Mesothelial cell of epicardium (in vitro differentiated cells): ENCODE measurements around the gene DEFB112. TPM values are rescaled to one million over a fixed set of nuclear protein-coding genes. Genes with fewer than 3 reads are reported as not detected.

ENCODE experiments used
- DNase-seq, 2 experiments: peaks; one replicate each; pipeline ENCODE4 v3.0.0; 2021; ENCODE audit warnings: low spot score in 2 of 2; ENCODE audit not compliant: unreplicated experiment in 2 of 2
- H3K27ac Mint-ChIP-seq: 2 replicates; pipeline ENCODE4 v1.8.0; 2021; ENCODE audit warnings: mixed read lengths
- H3K27me3 Mint-ChIP-seq: 2 replicates; pipeline ENCODE4 v1.8.0; 2021; ENCODE audit warnings: low read depth, mixed read lengths
- H3K36me3 Mint-ChIP-seq: 2 replicates; pipeline ENCODE4 v1.8.0; 2021; ENCODE audit warnings: mixed read lengths
- H3K4me1 Mint-ChIP-seq: 2 replicates; pipeline ENCODE4 v1.8.0; 2021; ENCODE audit warnings: mixed read lengths
- H3K4me3 Mint-ChIP-seq: 2 replicates; pipeline ENCODE4 v1.8.0; 2021; ENCODE audit warnings: mild to moderate bottlenecking, moderate library complexity, mixed read lengths
- H3K9me3 Mint-ChIP-seq: 2 replicates; pipeline ENCODE4 v1.8.0; 2021; ENCODE audit warnings: mixed read lengths
- total RNA-seq: library from RNA; stranded (reverse); gene quantifications from 3 replicates; pipeline ENCODE4 v1.2.1, GENCODE V29; 2021
- TF ChIP-seq, protein P1 (sequence below): fragments of 200-600 bp; sonication (generic); IDR thresholded peaks from one replicate; pipeline ENCODE4 v1.5.0; 2021; ENCODE audit warnings: antibody characterized with exemption; ENCODE audit not compliant: unreplicated experiment

The DEFB112 gene
- total RNA-seq, 1 donor from 2014 or later: not detected

- TF ChIP-seq, protein P1, sequence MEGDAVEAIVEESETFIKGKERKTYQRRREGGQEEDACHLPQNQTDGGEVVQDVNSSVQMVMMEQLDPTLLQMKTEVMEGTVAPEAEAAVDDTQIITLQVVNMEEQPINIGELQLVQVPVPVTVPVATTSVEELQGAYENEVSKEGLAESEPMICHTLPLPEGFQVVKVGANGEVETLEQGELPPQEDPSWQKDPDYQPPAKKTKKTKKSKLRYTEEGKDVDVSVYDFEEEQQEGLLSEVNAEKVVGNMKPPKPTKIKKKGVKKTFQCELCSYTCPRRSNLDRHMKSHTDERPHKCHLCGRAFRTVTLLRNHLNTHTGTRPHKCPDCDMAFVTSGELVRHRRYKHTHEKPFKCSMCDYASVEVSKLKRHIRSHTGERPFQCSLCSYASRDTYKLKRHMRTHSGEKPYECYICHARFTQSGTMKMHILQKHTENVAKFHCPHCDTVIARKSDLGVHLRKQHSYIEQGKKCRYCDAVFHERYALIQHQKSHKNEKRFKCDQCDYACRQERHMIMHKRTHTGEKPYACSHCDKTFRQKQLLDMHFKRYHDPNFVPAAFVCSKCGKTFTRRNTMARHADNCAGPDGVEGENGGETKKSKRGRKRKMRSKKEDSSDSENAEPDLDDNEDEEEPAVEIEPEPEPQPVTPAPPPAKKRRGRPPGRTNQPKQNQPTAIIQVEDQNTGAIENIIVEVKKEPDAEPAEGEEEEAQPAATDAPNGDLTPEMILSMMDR: no peak
- DNase-seq: no peak
- H3K27me3 Mint-ChIP-seq: peaks cover 24% of the 10 kb centered on the region
- no peaks in the 10 kb centered on the region for H3K9me3 Mint-ChIP-seq
- H3K4me1 Mint-ChIP-seq: no peaks in the 10 kb centered on the region
- H3K27ac Mint-ChIP-seq: no peak overlapping the region
- H3K36me3 Mint-ChIP-seq: no peaks in the 10 kb centered on the region
- H3K4me3 Mint-ChIP-seq: no peak overlapping the region
Observed at GRCh38 chr6:50076431-50076830, 26.7 kb upstream of the DEFB112 start.

DNA sequence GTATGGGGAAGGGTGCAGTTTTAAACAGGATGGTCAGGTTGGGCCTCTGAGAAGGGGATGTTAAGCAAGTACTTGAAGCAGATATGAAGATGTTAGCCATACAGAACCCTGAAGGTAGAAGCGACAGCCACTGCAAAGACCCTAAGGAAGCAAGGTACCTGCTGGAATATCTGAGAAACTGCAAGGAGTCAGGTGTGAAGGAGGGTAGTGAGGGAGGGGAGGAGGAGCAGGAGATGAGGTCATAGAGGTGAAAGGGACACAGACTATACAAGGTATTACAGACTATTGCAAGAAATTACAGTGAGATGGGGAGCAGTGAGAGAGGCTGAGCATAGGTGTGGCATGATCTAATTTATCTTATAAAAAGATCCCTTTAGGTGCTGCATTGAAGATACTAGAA, 22.2 kb upstream of the DEFB112 start:
- Mint-ChIP-seq H3K27me3 (peaks cover 24% of the 10 kb centered on the region), H3K4me1 (no peaks in the 10 kb centered on the region), H3K27ac (no peak overlapping the region), H3K4me3 (no peak overlapping the region), H3K36me3 (no peaks in the 10 kb centered on the region), H3K9me3 (no peaks in the 10 kb centered on the region)
- no peak for DNase-seq
- TF ChIP-seq, protein P1: no peak

DNA sequence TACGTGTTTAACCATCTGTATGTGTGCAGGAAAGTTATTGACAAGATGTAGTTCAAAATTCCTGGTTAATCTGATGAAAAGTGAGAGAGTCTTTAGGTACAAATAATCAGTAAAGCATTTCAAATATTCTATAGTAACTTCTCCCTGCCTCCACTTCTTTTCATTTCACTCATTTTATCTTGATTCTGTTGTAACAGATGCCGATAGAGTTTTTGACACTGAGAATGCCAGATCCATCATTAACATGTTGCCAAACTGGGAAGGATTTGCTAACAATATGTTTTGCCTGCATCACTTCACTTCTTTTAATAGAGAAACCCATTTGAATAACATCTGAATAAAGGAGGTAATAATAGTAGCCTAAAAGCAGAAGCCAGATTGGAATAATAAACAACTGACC, 20.4 kb upstream of the DEFB112 start:
- no peaks in the 10 kb centered on the region for H3K4me1 Mint-ChIP-seq
- peaks cover 24% of the 10 kb centered on the region for H3K27me3 Mint-ChIP-seq
- H3K4me3 Mint-ChIP-seq: no peak overlapping the region
- H3K27ac Mint-ChIP-seq: no peak overlapping the region
- no peak for DNase-seq
- no peaks in the 10 kb centered on the region for H3K36me3 Mint-ChIP-seq
- H3K9me3 Mint-ChIP-seq: no peaks in the 10 kb centered on the region
- TF ChIP-seq, protein P1: no peak

GRCh38 chr6:50062051-50062450, 12.3 kb upstream of the DEFB112 start:
- H3K27me3 Mint-ChIP-seq: peaks cover 23% of the 10 kb centered on the region
- no peak overlapping the region for H3K4me3 Mint-ChIP-seq
- no peaks in the 10 kb centered on the region for H3K9me3 Mint-ChIP-seq
- no peak for DNase-seq
- no peaks in the 10 kb centered on the region for H3K4me1 Mint-ChIP-seq
- TF ChIP-seq, protein P1: peak; percentile 30
- no peak overlapping the region for H3K27ac Mint-ChIP-seq
- no peaks in the 10 kb centered on the region for H3K36me3 Mint-ChIP-seq

DNA sequence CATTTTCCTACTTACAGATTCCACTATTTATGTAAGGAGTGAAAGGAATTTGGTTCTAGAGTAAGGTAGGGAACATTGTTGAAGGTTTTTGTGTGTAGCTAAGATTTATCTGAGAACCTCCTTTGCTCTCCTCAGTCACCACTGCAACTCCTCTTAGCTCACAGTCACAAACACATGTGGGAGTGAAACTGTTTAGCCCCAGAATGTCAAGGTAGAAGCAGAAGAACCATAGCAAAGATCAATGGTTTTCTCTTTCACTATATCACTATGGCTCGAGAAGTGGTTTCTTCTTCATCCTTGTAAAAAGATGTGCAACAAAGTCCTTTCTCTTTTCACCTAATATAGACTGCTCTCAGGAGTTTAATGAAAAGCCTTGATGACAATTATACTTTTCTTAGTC, 6.5 kb upstream of the DEFB112 start:
- Mint-ChIP-seq H3K27me3 (peaks cover 21% of the 10 kb centered on the region), H3K4me1 (no peaks in the 10 kb centered on the region), H3K36me3 (no peaks in the 10 kb centered on the region), H3K9me3 (no peaks in the 10 kb centered on the region), H3K4me3 (no peak overlapping the region), H3K27ac (no peak overlapping the region)
- no peak for DNase-seq
- TF ChIP-seq, protein P1: no peak

DNA sequence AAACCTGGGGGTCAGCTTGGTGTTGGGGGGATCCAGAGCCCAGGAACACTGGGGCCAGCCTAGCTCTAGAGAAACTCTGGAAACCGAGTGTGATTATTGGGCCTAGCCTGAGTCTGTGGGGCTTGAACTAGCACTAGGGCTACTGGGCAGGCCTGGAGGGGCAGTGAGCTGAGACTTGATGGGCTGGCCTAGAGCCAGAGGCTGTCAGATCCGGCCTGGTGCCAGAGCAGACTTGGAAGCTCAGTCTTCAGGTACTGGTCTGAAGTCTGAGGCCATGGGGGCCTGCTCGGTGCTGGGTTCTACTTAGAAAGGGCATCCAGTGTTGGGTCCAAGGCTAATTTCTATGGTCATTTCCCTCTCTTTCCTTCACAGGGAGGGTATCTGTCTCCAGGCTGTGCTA, 2.7 kb downstream of the DEFB112 start:
- no peaks in the 10 kb centered on the region for H3K9me3 Mint-ChIP-seq
- H3K27ac Mint-ChIP-seq: no peak overlapping the region
- no peaks in the 10 kb centered on the region for H3K36me3 Mint-ChIP-seq
- no peak overlapping the region for H3K4me3 Mint-ChIP-seq
- H3K27me3 Mint-ChIP-seq: peaks cover 8% of the 10 kb centered on the region
- no peaks in the 10 kb centered on the region for H3K4me1 Mint-ChIP-seq
- TF ChIP-seq, protein P1: no peak
- DNase-seq: no peak
